Stimulated activated CD4-positive, alpha-beta T cell treated with anti-CD3 and anti-CD28 coated beads, Interleukin-4, amount 100 ng/mL, for 1 hour (primary cell): Measurements from ENCODE around the gene SKA1.
"Not testable (repeated sequence)": the region's sequence is repeated elsewhere in the genome, so short reads cannot be mapped to it uniquely, and the experiment has no call there.

Experiments
- DNase-seq: peaks from one replicate; pipeline ENCODE4 v3.0.0-alpha.2; 2020

SKA1 gene

DNA sequence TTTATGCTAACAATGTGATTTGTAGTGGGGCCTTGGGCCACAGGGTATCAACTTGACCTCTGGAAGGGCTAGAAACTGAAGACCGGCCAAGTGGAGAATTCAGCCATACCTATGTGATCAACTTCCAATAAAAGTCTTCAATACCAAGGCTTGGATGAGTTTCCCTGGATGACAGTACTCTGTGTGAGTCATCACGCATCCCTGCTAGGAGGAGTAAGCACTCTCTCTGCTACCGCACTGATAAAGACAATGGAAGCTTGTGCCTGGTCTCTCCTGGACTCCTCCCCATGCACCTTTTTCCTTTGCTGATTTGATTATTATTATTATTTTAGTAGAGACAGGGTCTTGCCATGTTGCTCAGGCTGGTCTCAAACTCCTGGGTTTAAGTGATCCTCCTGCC is 58.1 kb downstream of the SKA1 start:
- DNase-seq: no peak

DNA sequence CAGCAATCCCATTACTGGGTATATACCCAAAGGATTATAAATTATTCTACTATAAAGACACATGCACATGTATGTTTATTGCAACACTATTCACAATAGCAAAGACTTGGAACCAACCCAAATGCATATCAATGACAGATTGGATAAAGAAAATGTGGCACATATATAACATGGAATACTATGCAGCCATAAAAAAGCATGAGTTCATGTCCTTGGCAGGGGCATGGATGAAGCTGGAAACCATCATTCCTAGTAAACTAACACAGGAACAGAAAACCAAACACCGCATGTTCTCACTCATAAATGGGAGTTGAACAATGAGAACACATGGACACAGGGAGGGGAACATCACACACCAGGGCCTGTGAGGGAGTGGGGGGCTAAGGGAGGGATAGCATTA is 61.9 kb downstream of the SKA1 start:
- DNase-seq: not testable (repeated sequence)

DNA sequence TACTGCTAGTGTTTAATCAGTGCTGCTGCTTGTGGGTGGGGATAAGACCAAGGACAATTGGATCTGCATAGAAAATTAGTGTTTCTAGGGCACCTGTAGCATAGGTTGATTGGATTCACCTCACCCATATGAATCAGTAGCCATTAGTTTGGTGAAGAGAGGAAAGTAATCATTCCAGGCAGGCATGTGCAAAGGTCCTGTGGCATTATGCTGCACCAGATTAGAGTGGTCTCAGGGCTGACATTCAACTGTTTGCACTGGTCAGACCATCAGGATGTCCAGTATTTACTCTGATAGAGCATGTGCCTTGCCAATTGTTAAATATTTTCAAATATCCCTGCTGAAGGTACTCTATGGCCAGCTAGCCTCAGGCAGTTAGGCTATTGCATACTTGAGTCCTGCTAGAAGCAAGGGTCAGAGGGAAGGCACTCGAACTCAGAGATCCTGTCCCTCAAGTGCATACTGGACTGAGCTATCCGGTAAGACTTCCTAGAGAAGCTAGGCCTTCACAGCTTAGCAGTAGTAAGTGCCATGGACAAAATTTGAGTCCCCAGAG is 64.7 kb downstream of the SKA1 start:
- DNase-seq: no peak

DNA sequence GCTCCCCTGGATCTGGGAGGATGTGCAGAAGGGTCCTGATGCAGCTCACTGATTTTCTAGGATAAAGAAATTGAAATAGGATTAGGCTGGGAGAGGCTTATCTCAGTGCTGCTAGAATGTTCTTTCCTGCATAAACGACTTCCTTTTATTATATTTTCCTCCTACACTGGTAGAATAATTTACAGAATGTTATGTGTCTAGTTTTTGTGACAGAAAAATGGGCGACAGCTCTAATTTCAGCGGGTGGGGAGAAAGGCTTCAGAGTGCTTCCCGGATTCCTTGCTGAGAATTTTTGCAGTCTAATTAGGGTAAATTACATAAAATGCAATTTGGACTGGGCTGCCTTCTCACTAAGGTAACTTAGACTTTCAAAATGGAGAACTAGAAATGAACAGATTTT is 66.2 kb downstream of the SKA1 start:
- no peak for DNase-seq

DNA sequence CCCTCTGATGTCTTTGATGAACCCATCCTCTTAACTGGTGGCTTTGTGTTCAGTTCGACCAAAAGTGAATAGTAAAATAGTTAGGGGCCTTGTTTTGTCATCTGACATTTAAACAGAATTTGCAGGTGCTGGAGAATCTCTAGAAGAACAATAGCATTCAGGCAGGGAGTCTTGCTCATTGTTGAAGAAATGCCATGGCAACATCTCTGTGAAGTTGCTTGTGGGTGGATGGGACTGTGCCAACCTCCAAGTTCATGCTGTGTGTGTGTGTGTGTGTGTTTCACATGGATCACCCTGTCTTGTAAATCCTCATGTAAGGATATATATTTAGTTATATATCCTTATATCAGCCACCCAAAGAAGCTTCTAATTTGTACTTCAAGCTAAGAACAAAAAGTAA is 66.7 kb downstream of the SKA1 start:
- DNase-seq: no peak
